DMS 273 treated with DMSO at 0.1 percent for 48 hours (cell line): ENCODE results near the gene ZNF775.

Experiments used
- DNase-seq: peaks from one replicate; lab custom pipeline; 2025; lab: John Stamatoyannopoulos, UW

Gene ZNF775

DNA sequence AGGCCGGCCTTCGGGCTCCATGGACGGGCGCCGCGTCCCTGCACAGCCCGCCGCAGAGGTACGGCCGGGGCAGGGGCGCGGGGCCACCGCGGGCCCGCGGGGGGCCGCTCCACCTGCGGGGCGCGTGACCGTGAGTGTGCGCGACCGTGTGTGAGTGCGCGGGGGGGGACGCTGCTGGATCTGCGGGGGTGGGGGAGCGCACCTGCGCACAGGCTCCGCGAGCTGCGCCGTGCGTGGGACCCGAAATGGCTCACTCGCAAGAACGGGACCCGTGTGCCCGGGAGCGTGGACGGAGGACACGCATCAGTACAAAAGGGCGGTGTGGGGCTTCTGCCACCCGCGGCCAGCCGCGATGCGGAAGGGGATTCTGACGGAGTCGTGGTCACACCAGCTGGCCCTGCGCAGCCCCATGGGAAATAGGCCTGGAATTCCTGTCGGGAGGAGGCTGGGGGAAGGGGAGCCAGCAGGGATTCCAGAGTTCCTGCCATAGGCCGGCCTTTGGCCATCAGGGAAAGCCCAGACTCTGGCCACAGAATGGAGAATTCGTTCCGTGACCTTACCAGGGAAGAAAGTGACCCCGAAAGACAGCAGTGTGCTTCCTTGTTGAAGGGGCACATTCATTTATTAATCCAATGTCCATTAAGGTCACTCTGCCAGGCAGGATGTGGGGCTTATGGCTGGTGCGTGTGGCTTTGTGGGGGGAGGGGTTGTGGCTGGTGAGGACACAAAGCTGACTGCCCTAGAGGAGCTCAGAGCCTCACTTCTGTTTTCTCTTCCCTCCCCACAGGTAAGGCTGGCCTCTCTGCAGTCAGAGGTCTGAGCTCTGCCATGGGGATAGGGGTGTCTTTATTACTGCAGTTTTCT lies 10.0 kb upstream of the ZNF775 start:
- no peak for DNase-seq

DNA sequence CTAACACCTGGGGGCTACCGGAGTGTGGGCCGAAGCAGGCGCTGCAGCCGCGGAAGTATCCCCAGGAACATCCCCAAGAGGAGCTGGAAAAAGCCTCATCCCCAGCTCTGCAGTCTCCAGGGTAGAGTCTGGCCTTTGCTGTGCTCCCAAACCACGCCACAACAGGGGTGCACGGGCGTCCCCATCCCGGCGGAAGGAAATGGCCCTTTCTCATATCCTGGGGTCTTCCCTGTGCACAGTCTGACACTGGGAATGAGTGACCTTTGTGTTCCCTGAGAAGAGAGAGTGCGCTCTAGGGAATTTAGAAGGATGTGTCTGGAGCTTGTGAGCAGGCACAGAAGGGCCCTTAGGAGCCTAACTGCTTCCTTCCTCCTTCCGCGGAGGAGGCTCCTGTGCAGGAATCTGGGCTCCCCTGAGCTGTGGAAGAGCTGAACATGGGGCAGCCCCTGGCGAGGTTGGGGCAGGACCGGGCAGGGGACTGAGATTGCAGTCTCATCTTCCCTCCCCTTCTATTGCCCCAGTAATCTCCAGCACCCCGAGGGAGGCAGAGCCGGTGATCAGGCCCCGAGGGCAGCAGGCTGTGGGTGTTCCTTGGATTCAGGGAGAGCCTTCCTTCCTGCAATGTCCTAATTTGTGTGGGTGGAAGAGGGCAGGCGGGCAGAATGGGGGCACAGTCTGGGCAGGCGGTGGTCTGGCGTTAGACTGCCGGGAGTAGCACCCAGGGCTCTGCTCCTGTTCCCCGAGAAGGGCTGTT lies 9.2 kb upstream of the ZNF775 start:
- no peak for DNase-seq

DNA sequence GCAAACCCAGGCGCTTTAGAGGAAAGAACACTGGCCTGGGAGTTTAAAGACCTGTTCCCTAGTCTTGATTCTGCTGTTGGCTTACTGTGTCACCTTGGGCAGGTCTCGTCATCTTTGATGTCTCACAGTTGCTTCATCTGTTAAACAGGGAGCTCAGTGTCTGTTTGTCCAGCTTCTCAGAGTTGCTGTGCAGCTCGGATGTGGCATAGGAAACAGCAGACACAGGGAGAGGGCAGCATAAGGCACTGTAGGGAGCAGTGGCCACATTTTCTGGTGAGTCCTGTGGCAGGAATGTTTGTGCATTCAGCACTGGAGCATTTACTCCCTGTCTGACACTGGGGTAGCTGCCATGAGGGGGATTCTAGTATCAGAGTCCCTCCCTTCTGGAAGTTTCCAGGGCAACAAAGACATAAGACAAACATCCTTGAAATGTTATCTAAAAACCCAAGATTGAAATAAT lies 8.5 kb upstream of the ZNF775 start:
- no peak for DNase-seq

- DNase-seq = no peak
These were observed 7.8 kb upstream of the ZNF775 start for GRCh38 chr7:150371131-150371995.

DNA sequence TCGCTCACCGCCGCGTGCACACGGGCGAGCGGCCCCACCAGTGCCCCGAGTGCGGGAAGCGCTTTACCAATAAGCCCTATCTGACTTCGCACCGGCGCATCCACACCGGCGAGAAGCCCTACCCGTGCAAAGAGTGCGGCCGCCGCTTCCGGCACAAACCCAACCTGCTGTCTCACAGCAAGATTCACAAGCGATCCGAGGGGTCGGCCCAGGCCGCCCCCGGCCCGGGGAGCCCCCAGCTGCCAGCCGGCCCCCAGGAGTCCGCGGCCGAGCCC lies 7.2 kb upstream of the ZNF775 start:
- no peak for DNase-seq

- no peak for DNase-seq
These were observed 6.7 kb upstream of the ZNF775 start for GRCh38 chr7:150372271-150373048.

GRCh38 chr7:150373049-150373801 lies 5.9 kb upstream of the ZNF775 start:
- DNase-seq = no peak

DNA sequence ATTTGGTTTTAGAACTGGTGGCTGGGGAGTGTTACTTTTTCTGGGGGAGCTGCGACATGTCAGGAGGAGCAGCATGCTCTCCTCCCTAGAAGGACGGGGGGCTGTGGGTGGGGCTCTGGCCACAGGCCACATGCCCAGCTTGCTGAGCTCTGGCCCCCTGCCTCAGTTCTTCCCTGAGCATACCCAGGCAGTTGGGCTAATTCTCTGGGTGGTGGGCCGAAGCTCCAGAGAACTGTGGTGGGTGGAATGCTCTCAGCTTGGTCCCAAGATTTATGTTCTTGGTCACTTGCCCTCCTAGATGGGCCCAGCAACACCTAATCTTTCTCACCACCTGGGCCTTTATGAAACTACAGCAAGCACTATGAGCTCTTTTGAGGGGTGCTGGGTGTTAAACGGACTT lies 5.1 kb upstream of the ZNF775 start:
- no peak for DNase-seq

GRCh38 chr7:150374472-150374871 lies 4.7 kb upstream of the ZNF775 start:
- no peak for DNase-seq

- no peak for DNase-seq
These were observed 3.2 kb upstream of the ZNF775 start for GRCh38 chr7:150375662-150376521.

DNA sequence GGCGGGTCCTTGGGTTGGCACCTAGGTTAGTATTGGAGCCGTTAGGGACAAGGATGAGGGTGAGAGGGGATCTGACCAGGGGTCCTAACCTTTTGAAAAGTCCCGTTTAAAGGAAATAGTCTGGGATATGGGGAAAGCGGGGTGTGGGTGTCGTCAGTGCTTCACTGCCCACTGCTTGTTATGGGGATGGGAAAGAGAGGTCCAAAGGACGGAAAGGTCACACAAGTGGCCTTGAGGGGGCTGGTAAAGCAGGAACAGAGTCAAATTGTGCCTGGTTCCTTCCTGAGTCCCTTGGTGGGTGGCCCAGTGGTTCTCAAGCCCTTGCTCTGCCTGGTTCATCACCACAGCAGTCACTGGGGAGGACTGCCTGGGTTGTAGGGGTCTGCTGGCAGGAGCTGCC lies 2.6 kb upstream of the ZNF775 start:
- DNase-seq = no peak

DNA sequence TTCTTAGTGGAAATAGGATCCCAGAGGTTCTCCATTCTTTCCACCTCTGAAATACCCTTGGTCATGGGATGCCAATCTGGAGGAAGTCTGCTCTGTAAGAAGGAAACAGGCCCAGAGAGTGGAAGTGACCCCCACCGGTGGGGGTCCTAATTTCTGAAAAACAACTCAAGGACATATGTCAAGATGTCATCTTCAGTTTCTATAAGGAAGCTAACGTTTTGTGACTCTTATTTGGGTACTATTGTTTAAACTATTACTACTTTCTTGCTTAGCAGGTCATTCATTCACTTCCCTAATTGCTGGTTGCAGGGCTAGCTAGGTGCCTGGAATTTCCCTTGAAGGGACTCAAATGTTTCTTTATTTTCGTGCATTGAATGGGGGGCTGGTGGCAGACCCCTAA lies 1.9 kb upstream of the ZNF775 start:
- no peak for DNase-seq

DNA sequence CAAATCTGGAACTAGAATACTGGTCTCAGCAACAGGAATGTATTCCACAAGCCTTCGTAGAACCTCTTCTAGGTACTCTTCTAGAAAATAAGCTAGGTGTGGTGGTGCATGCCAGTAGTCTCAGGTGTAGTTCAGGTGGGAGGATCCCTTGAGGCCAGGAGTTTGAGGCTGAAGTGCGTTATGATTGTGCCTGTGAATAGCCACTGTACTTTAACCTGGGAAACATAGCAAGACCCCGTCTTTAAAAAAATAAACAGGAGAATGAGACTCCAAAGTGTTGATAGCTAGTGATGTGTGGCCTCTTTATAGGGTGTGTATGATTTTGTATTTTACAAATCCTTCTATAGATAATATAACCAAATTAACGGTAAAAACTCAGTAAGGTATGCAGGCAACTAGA lies 1.5 kb upstream of the ZNF775 start:
- DNase-seq = no peak

GRCh38 chr7:150378115-150378852 lies 846 bp upstream of the ZNF775 start:
- peak; percentile 90 for DNase-seq

DNA sequence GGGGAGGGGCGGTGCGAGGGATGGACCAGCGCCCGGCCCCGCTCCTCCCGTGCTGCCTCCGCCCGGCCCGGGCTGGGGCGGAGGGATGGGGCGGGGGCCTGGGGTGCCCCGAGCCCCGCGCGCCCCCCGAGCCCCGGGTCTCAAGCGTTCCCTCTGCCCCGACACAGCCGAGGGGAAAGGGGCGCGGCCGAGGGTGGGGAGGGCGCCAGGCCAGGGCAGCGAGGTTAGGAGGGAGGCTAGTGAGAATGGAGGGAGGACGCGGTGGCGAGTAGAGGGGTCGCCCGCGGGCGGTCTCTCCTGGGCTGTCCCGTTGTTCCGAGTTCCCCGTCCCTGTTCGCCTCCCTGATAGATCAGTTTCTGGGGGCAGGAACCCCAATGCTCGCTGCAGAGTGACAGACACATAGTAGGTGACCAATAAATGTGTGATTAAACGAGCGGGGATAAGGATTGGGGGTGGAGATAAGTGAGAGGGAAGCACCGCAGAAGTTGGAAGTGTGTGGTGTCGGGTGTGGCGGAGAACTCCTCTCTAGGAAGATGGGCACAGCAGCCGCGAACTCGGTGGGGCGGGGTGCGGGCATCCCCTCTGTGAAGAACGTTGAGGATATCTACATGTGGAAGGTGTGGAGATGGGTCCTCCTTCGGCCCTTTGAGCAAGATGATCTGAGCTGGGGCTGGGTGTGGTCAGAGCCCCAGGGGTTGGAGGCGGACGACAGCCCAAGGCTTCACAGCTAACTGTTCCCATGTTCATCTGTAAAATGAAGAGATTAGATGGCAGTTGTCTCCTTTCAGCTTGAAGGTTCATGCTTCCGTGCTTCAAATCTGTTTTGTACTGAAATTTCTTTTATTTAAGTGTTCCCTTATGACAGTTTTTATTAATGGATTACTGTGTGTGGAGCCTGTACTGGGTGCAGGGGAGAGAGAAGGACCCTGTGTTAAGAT lies 580 bp downstream of the ZNF775 start:
- no peak for DNase-seq

DNA sequence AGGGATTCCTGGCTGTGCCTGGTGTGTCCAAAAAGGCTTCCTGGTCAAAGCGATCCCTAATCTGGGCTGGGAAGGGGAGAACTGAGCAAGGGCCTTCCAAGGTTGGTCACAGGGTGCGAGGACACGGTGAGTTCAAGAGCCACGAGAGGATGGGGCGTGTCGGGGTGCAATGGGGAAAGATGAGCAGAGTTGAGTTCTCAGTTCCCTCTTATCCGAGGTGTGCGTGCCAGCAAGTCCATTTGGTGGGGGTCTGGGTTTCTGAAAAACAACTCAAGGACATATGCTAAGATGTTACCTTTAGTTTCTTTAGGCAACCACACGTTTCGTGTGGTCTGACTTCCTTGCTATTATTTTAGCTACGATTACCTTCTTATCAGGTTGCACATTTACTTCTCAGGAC lies 1.3 kb downstream of the ZNF775 start:
- DNase-seq = no peak

DNA sequence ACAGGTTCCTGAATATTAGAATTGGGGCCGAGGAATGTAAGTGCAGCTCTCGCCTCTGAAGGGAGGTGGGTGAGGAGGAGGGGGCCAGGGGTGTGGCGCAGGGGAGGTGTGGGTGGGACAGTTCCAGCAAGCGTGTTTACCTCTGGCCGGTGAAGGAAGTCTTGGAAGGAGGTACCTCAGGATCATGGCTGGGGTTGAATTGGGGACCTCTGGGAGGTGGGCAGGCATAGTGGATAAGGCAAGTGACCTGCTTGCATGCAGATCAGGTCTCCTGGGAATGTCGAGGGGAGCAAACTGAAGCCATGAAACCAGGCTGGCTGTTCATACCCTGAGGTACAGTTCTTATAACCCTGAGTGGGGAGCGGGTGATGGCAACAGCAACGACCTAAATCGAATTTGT lies 2.0 kb downstream of the ZNF775 start:
- no peak for DNase-seq

DNA sequence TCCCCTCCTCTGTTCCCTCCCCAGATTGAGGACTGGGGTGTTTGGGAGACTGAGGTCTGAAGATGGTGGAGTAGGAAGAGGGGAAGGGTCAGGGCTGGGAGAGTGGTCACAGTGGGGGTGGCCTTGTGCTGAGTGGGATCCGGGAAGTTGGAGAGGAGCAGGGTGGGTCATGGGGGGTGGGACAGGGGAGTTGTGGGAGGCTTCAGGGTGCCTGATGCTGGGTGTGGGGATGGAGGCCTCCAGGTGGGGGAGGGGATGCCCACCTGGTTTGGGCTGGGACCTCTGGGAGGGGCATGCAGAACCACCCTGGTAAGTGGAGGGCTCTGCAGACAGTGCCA lies 2.6 kb downstream of the ZNF775 start:
- DNase-seq = no peak
